ENCODE data around the gene SEPTIN3. TPM values are rescaled to one million over a fixed set of nuclear protein-coding genes. Genes with fewer than 3 reads are reported as not detected.

Gene SEPTIN3
- total RNA-seq, 1 donor from 2014 or later = 0.92 TPM

DNA sequence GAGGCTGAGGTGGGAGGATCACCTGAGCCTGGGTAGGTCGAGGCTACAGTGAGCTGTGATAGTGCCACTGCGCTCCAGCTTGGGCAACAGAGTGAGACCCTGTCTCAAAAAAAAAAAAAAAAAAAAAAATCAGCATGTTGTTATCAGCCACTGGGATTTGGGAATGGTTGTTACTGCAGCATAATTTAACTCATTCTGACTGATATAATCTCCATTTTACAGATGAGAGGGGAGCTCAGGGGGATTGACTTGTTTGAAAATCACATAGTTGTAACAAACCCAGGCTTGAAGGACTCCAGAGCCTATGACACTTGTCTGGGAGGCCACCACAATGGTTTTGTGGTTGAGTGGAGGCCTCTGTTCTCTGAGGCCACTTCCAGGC lies 3.0 kb upstream of the SEPTIN3 start:
- H3K27me3 Mint-ChIP-seq (ENCODE audit: low read depth) = no peaks in the 10 kb centered on the region
- H3K4me1 Mint-ChIP-seq (ENCODE audit: low read depth) = no peaks in the 10 kb centered on the region
- no peak overlapping the region for H3K27ac Mint-ChIP-seq (ENCODE audit: unreplicated experiment)
- DNase-seq (ENCODE audit: low spot score) = no peak
- no peaks in the 10 kb centered on the region for H3K36me3 Mint-ChIP-seq (ENCODE audit: low read depth)
- TF ChIP-seq, protein P1, sequence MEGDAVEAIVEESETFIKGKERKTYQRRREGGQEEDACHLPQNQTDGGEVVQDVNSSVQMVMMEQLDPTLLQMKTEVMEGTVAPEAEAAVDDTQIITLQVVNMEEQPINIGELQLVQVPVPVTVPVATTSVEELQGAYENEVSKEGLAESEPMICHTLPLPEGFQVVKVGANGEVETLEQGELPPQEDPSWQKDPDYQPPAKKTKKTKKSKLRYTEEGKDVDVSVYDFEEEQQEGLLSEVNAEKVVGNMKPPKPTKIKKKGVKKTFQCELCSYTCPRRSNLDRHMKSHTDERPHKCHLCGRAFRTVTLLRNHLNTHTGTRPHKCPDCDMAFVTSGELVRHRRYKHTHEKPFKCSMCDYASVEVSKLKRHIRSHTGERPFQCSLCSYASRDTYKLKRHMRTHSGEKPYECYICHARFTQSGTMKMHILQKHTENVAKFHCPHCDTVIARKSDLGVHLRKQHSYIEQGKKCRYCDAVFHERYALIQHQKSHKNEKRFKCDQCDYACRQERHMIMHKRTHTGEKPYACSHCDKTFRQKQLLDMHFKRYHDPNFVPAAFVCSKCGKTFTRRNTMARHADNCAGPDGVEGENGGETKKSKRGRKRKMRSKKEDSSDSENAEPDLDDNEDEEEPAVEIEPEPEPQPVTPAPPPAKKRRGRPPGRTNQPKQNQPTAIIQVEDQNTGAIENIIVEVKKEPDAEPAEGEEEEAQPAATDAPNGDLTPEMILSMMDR (IDR thresholded peaks at IDR 0.05) = no peak
- H3K4me3 Mint-ChIP-seq (ENCODE audit: unreplicated experiment) = no peak overlapping the region
- H3K9me3 Mint-ChIP-seq (ENCODE audit: low read depth) = no peaks in the 10 kb centered on the region

DNA sequence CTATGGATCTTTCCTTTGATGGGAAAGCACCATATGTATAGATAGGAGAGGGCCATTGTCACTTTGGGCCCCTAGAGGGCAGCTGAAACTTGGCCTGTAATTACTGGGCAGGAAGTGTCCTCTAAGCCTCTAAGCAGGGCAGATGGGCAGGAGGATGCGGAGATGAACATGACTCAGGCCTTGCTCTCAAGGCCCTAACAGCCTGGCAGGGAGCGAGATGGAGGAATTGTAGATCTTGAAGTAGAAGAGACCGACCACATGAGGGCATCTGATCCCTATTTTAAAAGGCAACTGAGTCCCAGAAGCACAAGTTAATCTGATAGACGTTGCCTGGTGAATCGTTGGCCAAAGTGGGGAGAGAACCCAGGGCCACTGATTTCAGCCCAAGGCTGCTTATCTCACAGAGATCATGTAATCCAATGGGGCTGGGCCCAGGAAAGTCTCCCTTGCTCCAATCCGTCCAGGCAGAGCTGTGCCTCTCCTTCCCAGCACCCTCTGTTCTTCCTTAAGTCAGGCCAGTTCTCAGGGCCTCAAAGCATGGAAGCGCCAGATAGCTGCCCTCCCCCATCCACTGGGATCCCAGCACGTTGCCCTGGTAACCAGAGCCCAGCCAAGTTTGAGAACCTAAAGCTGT lies 2.5 kb upstream of the SEPTIN3 start:
- no peak for DNase-seq (ENCODE audit: low spot score)
- no peaks in the 10 kb centered on the region for H3K27me3 Mint-ChIP-seq (ENCODE audit: low read depth)
- H3K4me1 Mint-ChIP-seq (ENCODE audit: low read depth) = no peaks in the 10 kb centered on the region
- no peak overlapping the region for H3K27ac Mint-ChIP-seq (ENCODE audit: unreplicated experiment)
- no peaks in the 10 kb centered on the region for H3K9me3 Mint-ChIP-seq (ENCODE audit: low read depth)
- TF ChIP-seq, protein P1 (IDR thresholded peaks at IDR 0.05) = peak; percentile 78
- no peak overlapping the region for H3K4me3 Mint-ChIP-seq (ENCODE audit: unreplicated experiment)
- no peaks in the 10 kb centered on the region for H3K36me3 Mint-ChIP-seq (ENCODE audit: low read depth)

DNA sequence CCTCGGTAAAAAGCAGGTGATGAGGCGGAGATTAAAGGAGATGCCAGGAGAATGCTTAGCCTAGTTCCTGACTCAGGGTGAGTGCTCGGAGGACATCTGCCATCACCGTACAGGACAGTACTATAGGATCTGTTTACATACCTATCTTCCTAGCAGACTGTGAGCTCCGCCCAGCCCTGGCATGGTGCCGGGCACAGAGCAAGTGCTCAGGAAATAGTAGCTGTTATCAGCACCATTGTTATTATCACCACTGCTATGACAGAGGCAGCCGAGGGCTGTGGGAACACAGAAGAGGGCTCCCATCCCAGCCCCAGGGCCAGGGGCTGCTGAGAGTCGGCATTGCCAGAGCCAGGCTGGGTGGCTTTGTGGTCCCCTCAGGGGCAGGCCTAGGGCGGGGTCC lies 642 bp upstream of the SEPTIN3 start:
- Mint-ChIP-seq H3K4me3 (ENCODE audit: unreplicated experiment) (no peak overlapping the region), H3K4me1 (ENCODE audit: low read depth) (no peaks in the 10 kb centered on the region), H3K27me3 (ENCODE audit: low read depth) (peaks cover 10% of the 10 kb centered on the region), H3K27ac (ENCODE audit: unreplicated experiment) (no peak overlapping the region), H3K36me3 (ENCODE audit: low read depth) (peaks cover 2% of the 10 kb centered on the region), H3K9me3 (ENCODE audit: low read depth) (no peaks in the 10 kb centered on the region)
- TF ChIP-seq, protein P1 (IDR thresholded peaks at IDR 0.05) = no peak
- no peak for DNase-seq (ENCODE audit: low spot score)

DNA sequence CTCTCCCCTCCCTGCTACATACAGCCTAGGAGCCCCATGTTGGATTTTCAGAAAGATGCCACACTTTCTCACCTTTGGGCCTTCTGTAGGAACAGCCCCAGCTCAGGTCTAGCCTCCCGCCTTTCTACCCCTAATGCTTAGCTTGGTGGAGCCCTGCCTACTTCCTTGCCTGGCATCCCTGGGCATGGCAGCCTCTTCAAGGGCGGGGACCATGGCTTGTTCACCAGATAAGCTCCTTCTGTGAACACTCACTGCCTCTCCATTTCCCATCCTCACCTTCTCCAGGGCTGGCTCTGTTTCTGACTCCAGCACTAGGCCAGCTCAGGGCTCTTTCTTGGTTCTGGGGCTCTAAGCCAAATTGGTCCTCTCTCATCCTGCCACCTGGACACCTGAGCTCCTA lies 1.4 kb downstream of the SEPTIN3 start:
- TF ChIP-seq, protein P1 (IDR thresholded peaks at IDR 0.05) = no peak
- no peak overlapping the region for H3K27ac Mint-ChIP-seq (ENCODE audit: unreplicated experiment)
- no peak for DNase-seq (ENCODE audit: low spot score)

DNA sequence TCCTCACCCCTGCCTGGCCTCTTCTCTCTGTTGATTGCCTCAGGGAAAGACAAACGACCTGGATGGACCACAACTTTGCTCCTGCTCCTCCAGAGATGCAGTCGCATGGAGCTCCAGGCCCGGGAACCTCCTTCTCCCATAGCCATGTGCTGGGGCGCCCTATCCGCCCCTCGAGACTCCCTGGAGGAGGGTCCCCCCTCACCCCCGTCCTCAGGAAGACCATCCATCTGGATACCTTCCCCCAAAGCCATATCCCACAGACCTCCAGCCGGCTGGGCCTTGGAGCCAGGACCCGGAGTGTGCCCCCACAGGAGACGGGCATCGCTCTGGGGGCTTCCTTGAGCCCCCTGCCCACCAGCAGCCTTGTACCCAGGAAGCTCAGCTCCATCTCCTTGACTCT lies 2.2 kb downstream of the SEPTIN3 start:
- H3K27me3 Mint-ChIP-seq (ENCODE audit: low read depth) = peaks cover 27% of the 10 kb centered on the region
- H3K4me3 Mint-ChIP-seq (ENCODE audit: unreplicated experiment) = no peak overlapping the region
- no peaks in the 10 kb centered on the region for H3K9me3 Mint-ChIP-seq (ENCODE audit: low read depth)
- TF ChIP-seq, protein P1 (IDR thresholded peaks at IDR 0.05) = no peak
- no peak overlapping the region for H3K27ac Mint-ChIP-seq (ENCODE audit: unreplicated experiment)
- peaks cover 2% of the 10 kb centered on the region for H3K36me3 Mint-ChIP-seq (ENCODE audit: low read depth)
- H3K4me1 Mint-ChIP-seq (ENCODE audit: low read depth) = peaks cover 4% of the 10 kb centered on the region
- no peak for DNase-seq (ENCODE audit: low spot score)

More for the DNA sequence above, 1.4 kb downstream of the SEPTIN3 start:
- Mint-ChIP-seq H3K27me3 (ENCODE audit: low read depth) (peaks cover 21% of the 10 kb centered on the region), H3K4me3 (ENCODE audit: unreplicated experiment) (no peak overlapping the region), H3K9me3 (ENCODE audit: low read depth) (no peaks in the 10 kb centered on the region), H3K4me1 (ENCODE audit: low read depth) (no peaks in the 10 kb centered on the region), H3K36me3 (ENCODE audit: low read depth) (peaks cover 2% of the 10 kb centered on the region)

Measured in chondrocyte (in vitro differentiated cells).